GM23248 (cell line): ENCODE data around the gene MACROD2.

Experiments used
- EZH2 ChIP-seq: fragments of 200-600 bp; sonication (generic); IDR thresholded peaks from 2 replicates; pipeline ENCODE4 v1.6.1; 2018; ENCODE audit warnings: antibody characterized with exemption, mild to moderate bottlenecking; ENCODE audit not compliant: insufficient read depth, poor library complexity, severe bottlenecking
- EZH2phosphoT487 ChIP-seq: fragments of 200-600 bp; sonication (generic); IDR thresholded peaks from 2 replicates; pipeline ENCODE4 v1.6.1; 2018; ENCODE audit warnings: antibody characterized with exemption, moderate library complexity, mild to moderate bottlenecking, low read depth; ENCODE audit not compliant: insufficient read depth

- TF ChIP-seq EZH2 (no peak), EZH2phosphoT487 (no peak)
These were observed 1922.0 kb downstream of the MACROD2 start for GRCh38 chr20:15917283-15917682.
